Mucosa of descending colon (tissue), 3 donors: Measurements from ENCODE around the gene ITPKC. TPM values are rescaled to one million over a fixed set of nuclear protein-coding genes. Genes with fewer than 3 reads are reported as not detected.

Experiments
- ATAC-seq: fragments of 200-7000 bp; cut with Tn5 transposase; one replicate; pipeline ENCODE4 v1.9.1; 2020; ENCODE audit warnings: mild to moderate bottlenecking, moderate library complexity
- DNase-seq, 3 donors: peaks; one replicate each; pipeline ENCODE4 v3.0.0-alpha.2; 2020
- H3K36me3 ChIP-seq: fragments of 200-600 bp; one replicate; pipeline ENCODE4 v1.8.0; 2021; ENCODE audit warnings: low read depth, mild to moderate bottlenecking
- H3K4me1 ChIP-seq: fragments of 200-600 bp; one replicate; pipeline ENCODE4 v1.8.0; 2021; ENCODE audit warnings: low read depth, mild to moderate bottlenecking
- H3K4me3 ChIP-seq: fragments of 200-600 bp; one replicate; pipeline ENCODE4 v1.8.0; 2021; ENCODE audit warnings: mild to moderate bottlenecking
- H3K9me3 ChIP-seq: fragments of 200-600 bp; one replicate; pipeline ENCODE4 v1.8.0; 2021; ENCODE audit warnings: mild to moderate bottlenecking
- intact Hi-C, 2 donors: fragments of 100-400 bp; cut with DNase I in 1 of 2; cut with micrococcal nuclease in 1 of 2; formaldehyde crosslinking; loops; one replicate each; pipeline versions ENCODE4 v1.11.0 to v1.11.1; 2022; cut with DNase I, micrococcal nuclease
- total RNA-seq, 3 donors: library from RNA; stranded (reverse); fragmentation: NEBNext Ultra II Directional in 2 of 3; extraction: Animal tissue kit (Norgen Biotek cat#: 25700) in 2 of 3; gene quantifications; one replicate each; pipeline versions ENCODE4 v1.2.1 to v1.2.4, GENCODE V29; 2021 to 2023
- TF ChIP-seq, protein P1 (sequence below): fragments of 200-600 bp; IDR thresholded peaks from one replicate; pipeline ENCODE4 v1.8.0; 2022; ENCODE audit warnings: antibody characterized with exemption, mild to moderate bottlenecking
- donor health status: DM: no; HTN: no; CAD: no; lungs with moderate emphysema.
- donor health status: DM: no; HTN: no; CAD: no.
- donor health status: DM: no; HTN: yes; CAD: no.

Gene ITPKC
- total RNA-seq, 3 donors from 2014 or later, result 22.1 to 26.1 (median 23.2) TPM

DNA sequence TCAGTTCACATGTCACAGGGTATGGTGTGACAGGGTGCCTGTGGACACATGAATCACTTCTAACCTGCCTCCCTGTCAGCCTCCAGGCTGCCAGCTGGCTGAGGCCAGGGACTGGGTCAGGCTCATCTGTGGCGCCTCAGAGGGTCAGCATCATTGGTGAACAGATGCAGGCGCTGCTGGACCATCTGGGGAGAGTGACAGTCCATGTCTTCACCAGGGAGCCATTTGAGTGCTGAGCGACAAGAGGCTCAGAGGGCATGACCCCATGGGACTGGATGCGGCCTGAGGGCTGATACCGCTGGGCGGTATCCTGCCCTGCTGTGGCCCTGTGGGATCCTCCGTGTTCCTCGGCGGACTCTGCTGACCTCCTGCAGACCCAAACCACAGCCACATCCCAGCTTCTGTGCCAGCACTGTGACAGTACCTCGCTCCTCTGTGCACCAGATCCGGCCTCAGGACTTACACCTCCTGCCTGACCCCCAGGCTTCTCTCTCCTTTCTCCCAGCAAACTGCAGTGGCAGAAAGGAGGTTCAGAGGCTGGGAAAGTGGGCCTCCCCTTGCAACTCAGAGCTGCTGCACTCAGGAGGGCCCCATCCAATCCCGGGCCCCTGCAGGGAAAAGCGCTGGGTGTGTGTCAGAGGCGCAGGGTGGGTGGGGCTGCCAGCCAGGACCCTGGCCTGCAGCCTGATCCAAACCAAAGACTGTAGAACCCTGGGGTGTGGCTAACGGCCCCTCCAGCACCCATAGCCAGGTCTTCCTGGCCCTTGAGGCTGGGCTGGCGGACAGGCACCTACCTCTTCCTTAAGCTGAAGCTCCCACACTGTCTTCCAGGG lies 23.2 kb downstream of the ITPKC start:
- intact Hi-C loops, result no loop called here
- no peak for ATAC-seq

DNA sequence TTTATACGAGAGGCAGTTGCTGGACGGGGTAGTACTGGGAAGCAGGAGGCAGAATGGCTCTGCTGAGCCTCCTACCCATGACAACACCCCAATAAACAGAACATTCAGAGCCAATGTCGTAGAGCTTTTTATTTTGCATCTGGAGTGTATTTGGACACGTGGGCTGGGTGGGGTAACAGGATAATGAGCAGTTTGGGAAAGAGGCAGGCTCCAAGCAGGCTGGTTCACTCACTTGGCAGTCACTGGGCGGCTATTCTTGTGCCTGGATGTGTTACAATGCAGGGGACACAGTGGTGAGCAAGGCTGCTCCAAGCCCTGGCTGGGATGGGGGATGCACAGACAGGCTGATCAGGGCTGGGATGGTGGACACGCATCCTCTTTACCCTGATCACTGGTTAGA lies 23.8 kb downstream of the ITPKC start:
- no peaks in the 10 kb centered on the region for H3K36me3 ChIP-seq
- peaks cover 1% of the 10 kb centered on the region for H3K4me1 ChIP-seq
- no peaks in the 10 kb centered on the region for H3K9me3 ChIP-seq
- ATAC-seq (peak; percentile 3), DNase-seq (no peak)
- H3K4me3 ChIP-seq, result no peak overlapping the region
- TF ChIP-seq, protein P1, sequence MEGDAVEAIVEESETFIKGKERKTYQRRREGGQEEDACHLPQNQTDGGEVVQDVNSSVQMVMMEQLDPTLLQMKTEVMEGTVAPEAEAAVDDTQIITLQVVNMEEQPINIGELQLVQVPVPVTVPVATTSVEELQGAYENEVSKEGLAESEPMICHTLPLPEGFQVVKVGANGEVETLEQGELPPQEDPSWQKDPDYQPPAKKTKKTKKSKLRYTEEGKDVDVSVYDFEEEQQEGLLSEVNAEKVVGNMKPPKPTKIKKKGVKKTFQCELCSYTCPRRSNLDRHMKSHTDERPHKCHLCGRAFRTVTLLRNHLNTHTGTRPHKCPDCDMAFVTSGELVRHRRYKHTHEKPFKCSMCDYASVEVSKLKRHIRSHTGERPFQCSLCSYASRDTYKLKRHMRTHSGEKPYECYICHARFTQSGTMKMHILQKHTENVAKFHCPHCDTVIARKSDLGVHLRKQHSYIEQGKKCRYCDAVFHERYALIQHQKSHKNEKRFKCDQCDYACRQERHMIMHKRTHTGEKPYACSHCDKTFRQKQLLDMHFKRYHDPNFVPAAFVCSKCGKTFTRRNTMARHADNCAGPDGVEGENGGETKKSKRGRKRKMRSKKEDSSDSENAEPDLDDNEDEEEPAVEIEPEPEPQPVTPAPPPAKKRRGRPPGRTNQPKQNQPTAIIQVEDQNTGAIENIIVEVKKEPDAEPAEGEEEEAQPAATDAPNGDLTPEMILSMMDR, result no peak
- intact Hi-C loops, result no loop called here

More for the DNA sequence above, 23.2 kb downstream of the ITPKC start:
- no peak for DNase-seq
- H3K36me3 ChIP-seq, result no peaks in the 10 kb centered on the region
- H3K9me3 ChIP-seq, result no peaks in the 10 kb centered on the region
- H3K4me1 ChIP-seq, result peaks cover 5% of the 10 kb centered on the region
- H3K4me3 ChIP-seq, result no peak overlapping the region
- TF ChIP-seq, protein P1, result no peak

DNA sequence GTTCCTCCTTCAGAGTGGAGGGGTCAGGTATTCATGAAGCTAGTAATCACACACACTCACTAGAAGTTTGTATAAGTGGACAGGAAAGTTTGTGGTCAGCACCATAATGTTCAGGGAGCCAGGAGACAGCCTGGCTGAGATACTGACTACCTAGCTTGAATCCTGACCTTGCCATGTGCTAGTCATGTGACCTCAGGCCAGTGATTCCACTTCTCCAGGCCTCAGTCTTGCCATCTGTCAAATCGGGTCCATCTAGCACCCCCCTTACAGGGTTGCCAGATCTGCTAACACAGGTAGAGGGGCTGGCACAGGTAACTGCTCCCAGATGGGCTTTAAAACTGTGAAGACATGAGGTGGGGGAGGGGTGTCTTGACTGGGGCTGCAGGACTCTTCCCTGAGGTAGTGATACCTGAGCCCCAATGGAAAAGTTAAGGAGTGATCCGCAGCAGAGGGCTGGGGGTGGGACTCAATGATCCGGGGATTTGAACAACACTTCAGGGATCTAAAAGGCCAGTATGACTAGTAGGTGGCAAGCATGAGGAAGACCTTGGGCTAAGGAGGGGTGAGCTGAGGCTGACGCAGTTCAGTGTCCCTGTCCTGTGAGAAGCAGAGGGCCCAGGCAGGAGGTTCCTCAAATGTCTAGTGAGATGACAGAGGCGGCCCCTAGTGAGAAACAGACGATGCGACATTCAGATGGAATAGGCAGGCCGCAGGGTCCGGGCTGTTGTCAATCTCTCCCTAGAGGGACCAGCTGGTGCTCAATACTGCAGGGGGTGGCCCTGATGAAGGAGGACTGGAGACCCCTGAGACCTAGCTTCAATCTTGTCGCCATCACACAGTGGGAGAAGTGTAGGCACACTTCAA lies 24.8 kb downstream of the ITPKC start:
- H3K36me3 ChIP-seq, result no peaks in the 10 kb centered on the region
- ATAC-seq, result no peak
- H3K9me3 ChIP-seq, result no peaks in the 10 kb centered on the region
- DNase-seq, result no peak
- no peak overlapping the region for H3K4me3 ChIP-seq
- H3K4me1 ChIP-seq, result no peaks in the 10 kb centered on the region
- TF ChIP-seq, protein P1, result no peak
- intact Hi-C loops, result no loop called here

DNA sequence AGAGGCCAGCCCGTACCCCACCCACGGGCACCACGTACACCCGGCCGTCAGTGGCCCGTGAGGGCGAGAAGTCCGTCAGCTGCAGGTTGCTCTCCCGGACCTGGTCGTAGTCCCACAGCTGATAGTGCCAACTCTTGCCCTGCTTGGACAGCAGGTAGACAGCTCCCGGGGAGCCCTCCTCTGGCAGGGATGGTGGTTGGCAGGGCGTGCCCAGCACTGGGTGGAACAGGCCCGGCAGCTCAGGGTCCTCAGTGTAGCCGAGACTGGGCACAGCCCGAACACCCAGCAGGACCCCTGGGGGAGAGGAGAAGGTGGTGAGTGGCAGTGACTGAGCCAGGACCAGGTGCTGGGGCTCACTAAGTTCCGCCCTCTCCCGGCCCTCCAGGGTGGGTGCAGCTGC lies 25.6 kb downstream of the ITPKC start:
- ATAC-seq (peak; percentile 21), DNase-seq (no peak)
- no peak overlapping the region for H3K4me3 ChIP-seq
- intact Hi-C loops, result no loop called here
- no peaks in the 10 kb centered on the region for H3K4me1 ChIP-seq
- TF ChIP-seq, protein P1, result no peak
- no peaks in the 10 kb centered on the region for H3K36me3 ChIP-seq
- no peaks in the 10 kb centered on the region for H3K9me3 ChIP-seq

DNA sequence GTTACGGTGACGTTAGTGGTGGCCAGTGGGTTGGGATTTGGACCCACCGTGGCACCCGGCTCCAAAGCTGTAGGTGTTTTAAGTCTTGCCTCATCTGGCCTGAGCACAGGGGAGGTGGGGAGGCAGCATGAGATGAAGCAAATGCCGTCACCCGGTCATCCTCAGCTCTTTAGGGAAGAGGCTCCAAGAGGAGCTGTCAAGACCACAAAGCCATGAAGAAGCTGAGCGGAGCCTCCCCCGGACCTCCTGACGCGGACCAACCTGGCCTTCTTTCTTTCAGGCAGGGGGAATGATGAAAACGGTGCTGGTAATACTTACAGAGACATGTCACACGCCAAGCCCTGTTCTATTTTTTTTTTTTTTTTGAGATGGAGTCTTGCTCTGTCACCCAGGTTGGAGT lies 26.0 kb downstream of the ITPKC start:
- ATAC-seq (no peak), DNase-seq (no peak)
- TF ChIP-seq, protein P1, result no peak
- Histone ChIP-seq H3K4me3 (no peak overlapping the region), H3K4me1 (no peaks in the 10 kb centered on the region), H3K36me3 (no peaks in the 10 kb centered on the region), H3K9me3 (no peaks in the 10 kb centered on the region)
- intact Hi-C loops, result no loop called here
